Loucy (cell line): ENCODE measurements around the gene PKP2.

Experiments
- CTCF ChIP-seq: fragments of 200-600 bp; sonication (generic); conservative IDR thresholded peaks from 2 replicates; pipeline ENCODE4 v1.5.1; 2014; ENCODE audit warnings: mild to moderate bottlenecking, antibody characterized with exemption, low read length
- EZH2phosphoT487 ChIP-seq: fragments of 200-600 bp; IDR thresholded peaks from 2 replicates; pipeline ENCODE4 v1.6.1; 2018; ENCODE audit warnings: antibody characterized with exemption, mild to moderate bottlenecking, moderate library complexity, borderline replicate concordance

- TF ChIP-seq CTCF: no peak
- TF ChIP-seq EZH2phosphoT487: no peak
Measured at GRCh38 chr12:32921397-32921796, 24.8 kb upstream of the PKP2 start.
